ENCODE measurements around the gene C10orf95.

GRCh38 chr10:102421757-102422512 lies 29.4 kb downstream of the C10orf95 start:
- TF ChIP-seq CTCF (IDR thresholded peaks at IDR 0.05) (no peak), POLR2A (IDR thresholded peaks at IDR 0.05) (no peak)

All from heart left ventricle (tissue), 13 donors.